Heart right ventricle (tissue), 16 donors: ENCODE data around the gene VPS35. TPM values are rescaled to one million over a fixed set of nuclear protein-coding genes. Genes with fewer than 3 reads are reported as not detected.

Experiments used
- ATAC-seq, 8 donors: fragments of 200-7000 bp; cut with Tn5 transposase; one replicate each; pipeline ENCODE4 v1.9.1; 2020; ENCODE audit warnings: mild to moderate bottlenecking in 8 of 8, moderate library complexity in 8 of 8, moderate number of reproducible peaks in 1 of 8
- DNase-seq, 2 donors: peaks; one replicate each; pipeline ENCODE4 v3.0.0-alpha.2; 2020
- H3K27ac ChIP-seq, 10 donors: fragments of 200-600 bp; sonication (generic) in 2 of 10; one replicate each; pipeline versions ENCODE4 v1.5.0 to v1.8.0; 2020 to 2022; ENCODE audit warnings: mild to moderate bottlenecking in 3 of 10
- H3K27me3 ChIP-seq, 7 donors: fragments of 200-600 bp; one replicate each; pipeline ENCODE4 v1.8.0; 2021 to 2022; ENCODE audit warnings: mild to moderate bottlenecking in 2 of 7
- H3K36me3 ChIP-seq, 9 donors: fragments of 200-600 bp; sonication (generic) in 1 of 9; one replicate each; pipeline versions ENCODE4 v1.5.0 to v1.8.0; 2020 to 2022; ENCODE audit warnings: mild to moderate bottlenecking in 2 of 9
- H3K4me1 ChIP-seq, 9 donors: fragments of 200-600 bp; sonication (generic) in 1 of 9; one replicate each; pipeline versions ENCODE4 v1.5.0 to v1.8.0; 2020 to 2022; ENCODE audit warnings: mild to moderate bottlenecking in 4 of 9
- H3K4me3 ChIP-seq, 10 donors: fragments of 200-600 bp; sonication (generic) in 2 of 10; one replicate each; pipeline versions ENCODE4 v1.5.0 to v1.8.0; 2020 to 2022; ENCODE audit warnings: mild to moderate bottlenecking in 7 of 10, moderate library complexity in 2 of 10
- H3K9me3 ChIP-seq, 11 donors: fragments of 200-600 bp in 10 of 11; sonication (generic) in 2 of 11; one replicate each; pipeline versions ENCODE4 v1.5.0 to v1.8.0; 2013 to 2022; ENCODE audit warnings: mild to moderate bottlenecking in 2 of 11, control low read depth in 1 of 11, moderate library complexity in 1 of 11
- WGBS, 2 donors: extraction: QIAGEN DNeasy Blood & Tissue Kit; methylation state at CpG; one replicate each; pipeline ENCODE4 v1.1.7; 2013; ENCODE audit warnings: inconsistent platforms in 1 of 2; 5-methylcytosine and 5-hydroxymethylcytosine counted together
- intact Hi-C, 10 donors: fragments of 100-400 bp; cut with DNase I; formaldehyde crosslinking; loops; one replicate each; pipeline versions ENCODE4 v1.11.1 to v1.14.2; 2022
- polyA plus RNA-seq, 2 donors: library from polyadenylated mRNA; stranded (reverse); fragments of 200-250 nt; gene quantifications; one replicate each; pipeline ENCODE4 v1.2.3, GENCODE V29; 2013
- total RNA-seq, 10 donors: library from RNA; stranded (reverse); fragmentation: NEBNext Ultra II Directional in 3 of 10; extraction: Animal tissue kit (Norgen Biotek cat#: 25700) in 3 of 10; gene quantifications; one replicate each; pipeline versions ENCODE4 v1.2.1 to v1.2.4, GENCODE V29; 2021 to 2023
- TF ChIP-seq, protein P1 (sequence below), 9 donors: fragments of 200-600 bp; sonication (generic) in 2 of 9; IDR thresholded peaks; one replicate each; pipeline versions ENCODE4 v1.5.0 to v1.8.0; 2021 to 2022; ENCODE audit warnings: antibody characterized with exemption in 9 of 9, mild to moderate bottlenecking in 5 of 9, moderate library complexity in 1 of 9
- donor health status: Arrhythmogenic right ventricular cardiomyopathy.
- donor health status: ischemic (EF 13 %, LVEDD 7.1; RV severe dilation, severe dysfunction).
- donor health status: healthy with polysubstance abuse.
- donor health status: DM: no; HTN: yes; CAD: no.
- donor health status: DM: no; HTN: no; CAD: no.
- donor health status: ischemic (EF 25% LVEDD 6.9; RV normal size, moderate dysfunction).
- donor health status: ischemic (EF 25% LVEDD 5.7; RV mildly dilated, moderate dysfunction).
- donor health status: healthy.
- donor health status: DM: yes; HTN: yes; CAD: no.
- donor health status: Ischemic cardiomyopathy.
- donor health status: ischemic (EF 35%, LVEDD 5.7; RV mildly dilated, moderate dysfunction).
- donor health status: nonischemic (EF 11% LVEDD 7.7; RV severe dilation, severe dysfunction).
- donor health status: DM: yes; HTN: yes; CAD: no.
- donor health status: PGD.
- donor health status: ischemic (EF 29% LVEDD 5.4; RV normal size, mild dysfunction).
- donor health status: nonischemic (EF 23%, LVEDD 6.1; RV moderate dilation, normal function).

VPS35 gene
- total and polyA plus RNA-seq, 12 donors = 12.7 to 106 (median 89.6) TPM

- Histone ChIP-seq H3K9me3 (peaks cover 0 to 4% (median 0%) of the 10 kb centered on the region in 11 donors), H3K27me3 (no peaks in the 10 kb centered on the region)
Observed at GRCh38 chr16:46727184-46727583, 38.2 kb upstream of the VPS35 start.

DNA sequence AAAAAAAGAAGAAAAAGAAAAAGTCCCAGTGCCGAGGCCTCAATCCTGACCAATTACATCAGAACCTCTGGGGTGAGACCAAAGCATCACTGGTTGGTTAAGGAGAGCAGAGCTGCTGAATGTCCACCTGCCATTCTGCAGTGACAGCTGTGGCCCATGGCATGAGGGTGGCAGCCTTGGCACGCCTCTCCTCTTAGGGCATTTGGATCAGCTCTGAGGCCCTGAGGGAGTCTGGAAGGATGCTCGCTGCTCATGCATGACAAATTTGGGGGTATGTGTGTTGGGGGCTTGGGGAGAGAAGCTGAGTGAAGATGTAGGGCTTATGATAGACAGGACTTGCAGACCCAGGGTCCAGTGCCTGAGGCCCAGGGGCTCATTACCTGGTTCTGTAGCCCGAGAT lies 32.9 kb upstream of the VPS35 start:
- intact Hi-C loops = no loop called here
- TF ChIP-seq, protein P1, sequence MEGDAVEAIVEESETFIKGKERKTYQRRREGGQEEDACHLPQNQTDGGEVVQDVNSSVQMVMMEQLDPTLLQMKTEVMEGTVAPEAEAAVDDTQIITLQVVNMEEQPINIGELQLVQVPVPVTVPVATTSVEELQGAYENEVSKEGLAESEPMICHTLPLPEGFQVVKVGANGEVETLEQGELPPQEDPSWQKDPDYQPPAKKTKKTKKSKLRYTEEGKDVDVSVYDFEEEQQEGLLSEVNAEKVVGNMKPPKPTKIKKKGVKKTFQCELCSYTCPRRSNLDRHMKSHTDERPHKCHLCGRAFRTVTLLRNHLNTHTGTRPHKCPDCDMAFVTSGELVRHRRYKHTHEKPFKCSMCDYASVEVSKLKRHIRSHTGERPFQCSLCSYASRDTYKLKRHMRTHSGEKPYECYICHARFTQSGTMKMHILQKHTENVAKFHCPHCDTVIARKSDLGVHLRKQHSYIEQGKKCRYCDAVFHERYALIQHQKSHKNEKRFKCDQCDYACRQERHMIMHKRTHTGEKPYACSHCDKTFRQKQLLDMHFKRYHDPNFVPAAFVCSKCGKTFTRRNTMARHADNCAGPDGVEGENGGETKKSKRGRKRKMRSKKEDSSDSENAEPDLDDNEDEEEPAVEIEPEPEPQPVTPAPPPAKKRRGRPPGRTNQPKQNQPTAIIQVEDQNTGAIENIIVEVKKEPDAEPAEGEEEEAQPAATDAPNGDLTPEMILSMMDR (IDR thresholded peaks at IDR 0.05) = no peak
- Histone ChIP-seq H3K9me3 (peaks cover 0 to 4% (median 0%) of the 10 kb centered on the region in 11 donors), H3K4me3 (no peak overlapping the region), H3K27ac (peak overlapping the region in 1 of 10 donors; percentile 0), H3K4me1 (peaks cover 0 to 7% (median 0%) of the 10 kb centered on the region in 9 donors), H3K27me3 (no peaks in the 10 kb centered on the region), H3K36me3 (peaks cover 0 to 68% (median 11%) of the 10 kb centered on the region in 9 donors)
- DNase-seq (no peak), ATAC-seq (peak in 5 of 8 donors; percentile 19 to 61 (median 36))
- WGBS, 2 donors = 70 to 81% methylated on average over 4 of the region's 4 CpGs

More at GRCh38 chr16:46727184-46727583, 38.2 kb upstream of the VPS35 start:
- Histone ChIP-seq H3K36me3 (peaks cover 0 to 55% (median 0%) of the 10 kb centered on the region in 9 donors), H3K27ac (peak overlapping the region in 1 of 10 donors; percentile 73), H3K4me1 (peaks cover 0 to 33% (median 12%) of the 10 kb centered on the region in 9 donors), H3K4me3 (no peak overlapping the region)
- WGBS, 2 donors = 85 to 89% methylated on average over 7 of the region's 7 CpGs
- no peak for DNase-seq
- TF ChIP-seq, protein P1 (IDR thresholded peaks at IDR 0.05) = no peak
- intact Hi-C loops = no loop called here
- ATAC-seq = no peak

GRCh38 chr16:46720619-46721018 lies 31.6 kb upstream of the VPS35 start:
- no peak for DNase-seq
- Histone ChIP-seq H3K27ac (no peak overlapping the region), H3K36me3 (peaks cover 0 to 65% (median 11%) of the 10 kb centered on the region in 9 donors), H3K9me3 (peaks cover 0 to 4% (median 0%) of the 10 kb centered on the region in 11 donors), H3K4me1 (peaks cover 0 to 15% (median 1%) of the 10 kb centered on the region in 9 donors), H3K27me3 (no peaks in the 10 kb centered on the region), H3K4me3 (no peak overlapping the region)
- TF ChIP-seq, protein P1 (IDR thresholded peaks at IDR 0.05) = no peak
- no peak for ATAC-seq
- 88 to 94% methylated on average over 2 of the region's 2 CpGs for WGBS, 2 donors
- intact Hi-C loops = no loop called here

DNA sequence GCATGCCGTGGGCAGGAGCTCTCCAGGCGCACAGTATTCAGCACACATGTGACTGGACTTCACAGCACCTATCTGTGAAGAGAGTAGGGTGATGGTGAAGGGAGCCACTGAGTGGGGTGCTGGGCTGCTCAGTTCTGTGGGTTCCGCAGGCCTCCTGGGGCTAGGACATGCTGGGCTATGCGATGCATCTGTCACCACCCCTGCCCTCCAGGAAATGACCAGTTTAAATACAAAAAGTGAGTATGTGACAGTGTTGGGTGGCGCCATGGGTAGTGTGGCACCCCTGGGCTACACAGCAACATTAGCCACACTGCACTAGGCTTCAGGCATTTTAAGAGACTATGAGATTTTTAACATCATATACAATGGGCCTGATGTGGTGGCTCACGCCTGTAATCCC lies 30.6 kb upstream of the VPS35 start:
- no peak for DNase-seq
- no peak for ATAC-seq
- no peak overlapping the region for H3K4me3 ChIP-seq
- peaks cover 0 to 25% (median 7%) of the 10 kb centered on the region in 9 donors for H3K4me1 ChIP-seq
- WGBS, 2 donors = 84 to 87% methylated on average over 6 of the region's 6 CpGs
- H3K27me3 ChIP-seq = no peaks in the 10 kb centered on the region
- no peaks in the 10 kb centered on the region for H3K9me3 ChIP-seq
- intact Hi-C loops = no loop called here
- TF ChIP-seq, protein P1 (IDR thresholded peaks at IDR 0.05) = no peak
- peaks cover 0 to 55% (median 4%) of the 10 kb centered on the region in 9 donors for H3K36me3 ChIP-seq
- no peak overlapping the region for H3K27ac ChIP-seq
